ENCODE measurements around the gene SDHA. TPM values are rescaled to one million over a fixed set of nuclear protein-coding genes. Genes with fewer than 3 reads are reported as not detected.

Gene SDHA
- total RNA-seq, 4 donors from 2014 or later = 86.0 to 150 (median 115) TPM

DNA sequence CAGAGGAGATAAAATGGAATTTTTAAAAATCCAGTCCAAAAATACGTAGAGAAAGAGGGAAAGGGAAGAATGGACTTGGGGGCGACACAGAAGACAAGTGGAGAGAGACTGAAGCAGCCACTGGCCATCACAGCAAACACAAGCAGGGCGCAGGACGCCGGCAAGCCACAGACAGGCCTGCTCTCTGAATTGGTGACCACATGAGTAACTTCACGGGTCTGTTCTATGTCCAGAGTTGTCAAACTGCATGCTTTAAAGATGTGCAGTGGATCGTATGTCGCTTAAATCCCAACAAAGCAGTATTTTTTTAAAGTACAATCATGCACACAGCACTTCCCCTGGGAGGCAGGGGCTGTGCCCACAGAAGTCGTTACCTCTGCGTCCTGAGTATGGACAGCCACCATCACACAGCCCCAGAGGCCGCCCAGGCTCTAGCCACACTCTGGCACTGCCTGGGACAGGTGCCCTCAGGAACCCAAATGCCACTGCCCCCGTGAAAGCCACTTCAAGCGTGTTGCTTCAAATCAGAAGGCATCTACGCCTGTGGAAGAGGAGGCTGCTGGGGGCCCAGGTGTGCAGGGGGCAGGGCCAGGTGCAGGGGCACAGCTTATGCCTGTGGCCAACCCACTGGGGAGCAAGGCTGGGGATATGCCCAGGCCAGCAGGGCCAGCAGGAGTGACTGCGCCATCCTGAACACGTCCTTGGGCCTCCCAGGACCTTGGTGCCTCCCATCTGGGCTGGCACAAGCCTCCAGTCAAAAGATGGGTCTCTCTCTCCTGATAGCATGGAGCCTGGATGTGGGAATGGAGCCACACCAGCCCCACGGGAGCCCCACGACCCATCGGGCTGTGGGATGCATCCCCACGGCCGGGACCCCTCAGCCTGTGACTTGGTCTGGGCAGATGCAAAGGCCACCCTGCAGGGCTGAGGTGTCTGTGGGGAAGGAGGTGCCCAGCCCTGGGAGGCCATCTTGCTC lies 32.7 kb upstream of the SDHA start:
- no peak for DNase-seq (ENCODE audit: extremely low spot score)
- H3K27ac ChIP-seq (replicated peaks in 1 of 4) = peak overlapping the region in 1 of 4 donors; percentile 69
- intact Hi-C loops (cut with DNase I) = no loop called here

GRCh38 chr5:186091-187041 lies 31.8 kb upstream of the SDHA start:
- 91% methylated on average over 10 of the region's 28 CpGs for WGBS
- no peak for DNase-seq (ENCODE audit: extremely low spot score)
- TF ChIP-seq POLR2A (IDR thresholded peaks at IDR 0.05; ENCODE audit: low read depth) (no peak), EP300 (IDR thresholded peaks at IDR 0.05) (no peak)
- TF ChIP-seq, protein P1, sequence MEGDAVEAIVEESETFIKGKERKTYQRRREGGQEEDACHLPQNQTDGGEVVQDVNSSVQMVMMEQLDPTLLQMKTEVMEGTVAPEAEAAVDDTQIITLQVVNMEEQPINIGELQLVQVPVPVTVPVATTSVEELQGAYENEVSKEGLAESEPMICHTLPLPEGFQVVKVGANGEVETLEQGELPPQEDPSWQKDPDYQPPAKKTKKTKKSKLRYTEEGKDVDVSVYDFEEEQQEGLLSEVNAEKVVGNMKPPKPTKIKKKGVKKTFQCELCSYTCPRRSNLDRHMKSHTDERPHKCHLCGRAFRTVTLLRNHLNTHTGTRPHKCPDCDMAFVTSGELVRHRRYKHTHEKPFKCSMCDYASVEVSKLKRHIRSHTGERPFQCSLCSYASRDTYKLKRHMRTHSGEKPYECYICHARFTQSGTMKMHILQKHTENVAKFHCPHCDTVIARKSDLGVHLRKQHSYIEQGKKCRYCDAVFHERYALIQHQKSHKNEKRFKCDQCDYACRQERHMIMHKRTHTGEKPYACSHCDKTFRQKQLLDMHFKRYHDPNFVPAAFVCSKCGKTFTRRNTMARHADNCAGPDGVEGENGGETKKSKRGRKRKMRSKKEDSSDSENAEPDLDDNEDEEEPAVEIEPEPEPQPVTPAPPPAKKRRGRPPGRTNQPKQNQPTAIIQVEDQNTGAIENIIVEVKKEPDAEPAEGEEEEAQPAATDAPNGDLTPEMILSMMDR (IDR thresholded peaks at IDR 0.05) = no peak
- Histone ChIP-seq H3K36me3 (no peaks in the 10 kb centered on the region), H3K27me3 (peaks cover 0 to 34% (median 0%) of the 10 kb centered on the region in 4 donors), H3K4me3 (no peak overlapping the region), H3K27ac (replicated peaks in 1 of 4) (no peak overlapping the region), H3K4me1 (peaks cover 21 to 43% (median 28%) of the 10 kb centered on the region in 4 donors), H3K9me3 (no peaks in the 10 kb centered on the region)
- intact Hi-C loops (cut with DNase I) = no loop called here

More for the DNA sequence above, 32.7 kb upstream of the SDHA start:
- 78% methylated on average over 20 of the region's 21 CpGs for WGBS
- Histone ChIP-seq H3K4me3 (no peak overlapping the region), H3K36me3 (no peaks in the 10 kb centered on the region), H3K27me3 (peaks cover 0 to 31% (median 0%) of the 10 kb centered on the region in 4 donors), H3K4me1 (peaks cover 16 to 34% (median 21%) of the 10 kb centered on the region in 4 donors), H3K9me3 (no peaks in the 10 kb centered on the region)
- TF ChIP-seq EP300 (IDR thresholded peaks at IDR 0.05) = no peak
- no peak for TF ChIP-seq POLR2AphosphoS5 (IDR thresholded peaks at IDR 0.05)

DNA sequence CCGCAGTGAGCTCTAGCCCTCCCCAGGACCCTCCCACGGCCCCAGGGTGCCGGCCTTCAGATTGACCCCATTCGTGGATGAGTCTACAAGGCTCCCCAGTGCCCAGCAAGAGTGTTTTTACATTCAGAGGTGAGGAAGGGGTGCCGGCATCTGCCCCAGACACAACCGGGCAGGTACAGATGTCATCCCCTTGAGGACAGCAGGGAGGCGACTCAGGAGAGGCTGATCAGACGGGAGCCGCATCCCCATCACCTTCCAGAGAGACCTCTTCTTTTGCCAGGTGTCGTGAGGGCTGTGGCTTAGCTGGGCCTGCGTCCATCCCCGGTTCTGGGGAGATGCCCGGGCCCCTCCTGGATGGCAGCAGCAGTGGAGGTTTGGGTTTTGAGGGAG lies 31.1 kb upstream of the SDHA start:
- peaks cover 25 to 49% (median 35%) of the 10 kb centered on the region in 4 donors for H3K4me1 ChIP-seq
- H3K27ac ChIP-seq (replicated peaks in 1 of 4) = no peak overlapping the region
- WGBS = 82% methylated on average over 10 of the region's 13 CpGs
- H3K9me3 ChIP-seq = no peaks in the 10 kb centered on the region
- TF ChIP-seq POLR2AphosphoS5 (IDR thresholded peaks at IDR 0.05) (no peak), EP300 (IDR thresholded peaks at IDR 0.05) (no peak), POLR2A (IDR thresholded peaks at IDR 0.05; ENCODE audit: low read depth) (no peak)
- TF ChIP-seq, protein P1 (IDR thresholded peaks at IDR 0.05) = no peak
- intact Hi-C loops (cut with DNase I) = no loop called here
- H3K4me3 ChIP-seq = no peak overlapping the region
- no peak for DNase-seq (ENCODE audit: extremely low spot score)
- H3K36me3 ChIP-seq = no peaks in the 10 kb centered on the region
- H3K27me3 ChIP-seq = peaks cover 0 to 34% (median 0%) of the 10 kb centered on the region in 4 donors

DNA sequence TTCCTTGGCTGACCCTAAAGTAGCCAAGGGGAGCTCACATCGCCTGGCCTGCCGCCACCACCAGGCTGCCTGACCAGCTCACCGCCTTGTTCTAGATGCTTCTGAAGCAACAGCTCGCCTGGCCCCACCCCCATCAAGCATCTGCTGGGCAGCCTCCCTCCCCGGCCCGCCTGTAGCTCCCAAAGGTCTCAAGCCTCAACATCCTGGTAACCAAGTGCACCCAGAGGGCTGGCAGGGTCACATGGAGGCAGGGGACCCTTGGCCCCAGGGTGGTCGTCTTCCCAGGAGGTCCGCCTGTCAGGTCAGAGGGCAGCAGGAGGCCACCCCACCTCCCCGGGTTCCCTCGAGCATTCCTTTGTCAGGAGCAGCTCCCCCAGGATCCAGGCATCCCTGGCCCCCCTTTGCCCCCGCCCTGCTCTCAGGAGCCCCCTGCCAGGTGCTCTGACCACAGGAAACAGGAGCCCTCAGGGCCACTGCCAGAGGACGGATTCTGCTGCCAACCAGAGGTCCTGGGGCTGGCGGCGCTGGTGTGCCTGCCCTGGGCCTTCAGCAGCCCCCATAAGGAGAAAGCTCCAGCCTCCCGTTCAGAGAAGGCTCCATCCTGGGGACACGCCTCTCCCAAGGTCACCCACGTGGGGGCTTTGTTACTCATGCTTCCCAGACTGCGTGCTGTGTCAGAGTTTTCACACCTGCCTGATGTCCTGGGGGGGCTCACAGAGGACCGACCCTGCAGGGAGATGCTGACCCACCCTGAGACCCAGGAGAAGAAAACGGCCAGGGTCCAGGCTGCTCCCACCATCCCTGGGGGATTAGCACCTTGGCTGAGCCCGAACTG lies 30.3 kb upstream of the SDHA start:
- Histone ChIP-seq H3K27me3 (peaks cover 0 to 40% (median 0%) of the 10 kb centered on the region in 4 donors), H3K27ac (replicated peaks in 1 of 4) (no peak overlapping the region), H3K9me3 (no peaks in the 10 kb centered on the region), H3K4me3 (peak overlapping the region; percentile 29 to 44 (median 36)), H3K36me3 (no peaks in the 10 kb centered on the region), H3K4me1 (peaks cover 25 to 49% (median 35%) of the 10 kb centered on the region in 4 donors)
- intact Hi-C loops (cut with DNase I) = no loop called here
- TF ChIP-seq, protein P1 (IDR thresholded peaks at IDR 0.05) = no peak
- TF ChIP-seq POLR2AphosphoS5 (IDR thresholded peaks at IDR 0.05) (no peak), EP300 (IDR thresholded peaks at IDR 0.05) (no peak), POLR2A (IDR thresholded peaks at IDR 0.05; ENCODE audit: low read depth) (no peak)
- WGBS = 63% methylated on average over 11 of the region's 21 CpGs
- DNase-seq (ENCODE audit: extremely low spot score) = no peak

Measured in esophagus muscularis mucosa (tissue), 4 donors.